T1000 (cell line): Measurements from ENCODE around the gene ABR.
"Not testable (repeated sequence)": the region's sequence is repeated elsewhere in the genome, so short reads cannot be mapped to it uniquely, and the experiment has no call there.

Source experiments
- DNase-seq: peaks from one replicate; lab custom pipeline; 2025; ENCODE audit warnings: mixed read lengths; lab: John Stamatoyannopoulos, UW

The ABR gene

DNA sequence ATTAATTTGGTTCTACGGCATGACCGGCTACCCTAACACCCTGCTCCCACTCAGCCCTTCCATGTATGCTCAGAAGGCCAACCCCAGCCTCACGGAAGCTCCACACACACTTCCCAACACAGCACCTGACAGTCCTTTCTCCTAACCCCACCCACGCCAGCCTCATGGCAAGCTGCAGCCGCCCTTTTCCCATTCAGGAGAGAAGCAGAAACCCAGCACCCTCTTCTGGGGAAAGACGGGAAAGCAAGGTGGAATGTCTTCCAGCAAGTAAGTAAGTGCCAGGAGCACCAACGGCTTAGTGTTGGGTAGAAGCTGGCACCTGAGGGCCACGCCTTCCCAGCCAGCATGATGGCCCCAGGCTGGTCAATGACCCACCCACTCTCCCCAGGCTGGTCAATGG, 32.1 kb downstream of the ABR start:
- no peak for DNase-seq

DNA sequence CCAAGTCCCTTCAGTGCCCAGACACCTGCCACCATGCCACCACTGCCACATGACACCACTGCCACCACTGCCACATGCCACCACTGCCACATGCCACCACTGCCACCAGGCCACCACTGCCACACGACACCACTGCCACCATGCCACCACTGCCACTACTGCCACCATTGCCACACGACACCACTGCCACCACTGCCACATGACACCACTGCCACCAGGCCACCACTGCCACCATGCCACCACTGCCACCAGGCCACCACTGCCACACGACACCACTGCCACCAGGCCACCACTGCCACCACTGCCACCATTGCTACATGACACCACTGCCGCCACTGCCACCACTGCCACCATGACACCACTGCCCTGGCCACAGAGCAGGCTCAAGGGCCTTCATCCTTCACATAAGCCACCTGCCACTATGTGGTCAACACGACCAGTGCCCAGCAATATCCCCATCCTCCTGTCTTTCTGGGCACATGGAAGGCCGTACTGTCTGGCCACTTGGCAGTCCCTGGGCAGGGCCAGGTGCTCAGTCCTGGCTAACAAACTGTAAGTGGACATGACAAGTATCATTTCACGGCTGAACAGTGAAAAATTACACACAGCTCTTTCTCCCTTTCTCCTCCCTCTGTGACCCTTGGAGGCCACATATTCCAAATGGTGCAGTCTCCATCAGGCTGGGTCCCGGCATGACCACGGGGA, 33.1 kb downstream of the ABR start:
- no peak for DNase-seq

DNA sequence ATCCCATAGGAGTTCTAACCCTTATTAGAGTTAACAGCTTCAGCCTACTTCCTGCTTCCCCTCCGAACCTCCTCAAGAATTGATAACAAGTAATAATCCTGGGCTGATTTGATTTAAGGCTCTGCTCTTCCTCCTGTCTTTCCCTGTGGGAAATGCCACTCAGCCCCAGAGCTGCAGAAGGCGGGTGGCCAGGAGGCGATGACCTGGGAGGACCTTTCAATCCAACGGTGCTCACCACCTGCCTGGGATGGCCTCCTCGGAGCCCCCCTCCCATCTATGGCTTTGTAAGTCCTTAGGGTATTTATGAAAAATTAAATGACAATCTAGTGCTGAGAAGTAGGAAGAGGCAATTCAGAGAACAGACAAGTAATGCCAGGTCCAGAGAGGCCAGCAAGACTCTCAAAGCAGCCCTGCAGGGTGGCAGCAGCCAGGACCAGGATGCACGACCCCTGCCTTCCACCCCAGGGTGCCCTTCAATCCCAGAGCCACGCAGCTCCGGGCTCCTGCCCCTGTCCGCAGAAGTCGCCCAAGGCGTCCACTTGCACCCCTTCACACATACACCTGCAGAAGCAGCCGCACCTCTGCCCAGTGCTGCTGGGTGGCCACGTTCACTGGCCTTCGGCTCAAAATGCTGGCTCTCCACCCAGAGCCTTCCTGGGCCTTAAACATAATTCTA, 34.3 kb downstream of the ABR start:
- DNase-seq = no peak

DNA sequence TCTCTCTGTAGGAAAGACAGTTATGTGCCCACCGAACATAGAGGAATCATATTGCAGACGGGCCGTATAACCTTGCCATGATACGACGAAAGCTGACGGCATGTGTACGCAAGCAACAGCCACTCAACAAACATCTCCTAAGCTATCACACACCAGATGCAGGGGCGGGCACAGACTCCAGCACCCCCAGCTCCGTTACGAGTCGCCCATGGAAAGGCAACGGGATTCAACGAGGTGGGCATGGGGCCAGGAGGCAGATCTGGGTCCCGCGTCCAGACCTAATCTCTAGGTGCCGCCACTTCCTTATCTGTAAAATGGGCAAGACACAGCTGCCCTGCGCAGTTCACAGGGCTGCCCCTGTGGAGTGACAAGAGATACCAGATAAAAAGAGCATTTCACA, 35.6 kb downstream of the ABR start:
- DNase-seq = no peak

DNA sequence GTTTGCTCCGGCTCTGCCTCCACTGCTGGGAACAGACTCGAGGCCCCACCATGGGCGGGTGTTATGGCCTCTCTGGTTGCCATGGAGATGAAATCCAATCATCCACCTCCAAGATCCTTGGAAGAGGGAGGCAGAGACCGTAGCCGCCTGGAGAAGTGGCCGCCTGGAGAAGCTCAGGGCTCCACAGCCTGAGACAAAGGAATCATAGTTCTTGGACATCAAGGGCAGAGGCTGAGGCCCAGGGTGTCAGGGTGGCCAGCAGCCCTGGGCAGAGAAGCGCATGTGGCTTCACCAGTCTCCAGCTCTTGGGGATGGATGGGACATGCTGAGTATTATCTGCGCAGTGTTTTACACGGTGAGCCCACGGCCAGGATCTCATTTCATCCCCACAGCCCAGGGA, 36.2 kb downstream of the ABR start:
- DNase-seq = no peak

DNA sequence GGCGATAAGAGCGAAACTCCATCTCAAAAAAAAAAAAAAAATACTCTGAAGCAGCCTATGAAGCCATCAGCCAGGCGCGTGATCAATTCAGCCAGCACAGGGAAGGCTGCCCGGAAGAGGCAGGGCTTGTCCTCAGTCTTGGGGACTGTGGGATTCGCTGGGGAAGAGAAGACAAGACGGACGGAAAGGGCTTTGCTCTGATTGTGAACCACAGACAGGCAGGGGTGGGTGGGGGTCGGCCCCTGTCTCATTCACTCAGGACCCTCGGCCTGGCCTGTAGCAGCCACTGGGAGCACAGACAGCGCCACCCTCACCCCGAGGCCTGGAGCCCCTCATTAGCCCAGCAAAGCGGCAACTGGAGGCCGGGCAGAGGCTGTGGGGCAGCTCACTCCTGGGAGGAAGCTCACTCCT, 37.2 kb downstream of the ABR start:
- no peak for DNase-seq

DNA sequence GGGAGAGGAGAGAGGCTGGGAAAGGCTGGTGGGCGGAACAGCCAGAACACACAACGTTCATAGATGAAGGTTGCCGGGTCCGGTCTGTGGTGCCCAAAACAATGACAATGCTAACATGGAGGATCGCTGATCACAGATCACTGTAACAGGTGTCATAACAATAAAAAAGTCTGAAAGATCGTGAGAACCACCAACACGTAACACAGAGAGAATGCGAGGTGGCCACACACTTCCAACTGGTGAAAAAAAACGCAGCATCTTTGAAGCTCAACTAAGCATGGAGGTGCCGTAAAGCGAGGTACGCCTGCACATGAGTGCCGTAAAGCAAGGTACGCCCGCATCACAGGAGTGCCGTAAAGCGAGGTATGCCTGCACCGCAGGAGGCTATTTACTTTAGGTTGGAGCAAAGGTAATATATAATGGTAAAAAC, 42.3 kb downstream of the ABR start:
- DNase-seq = no peak

DNA sequence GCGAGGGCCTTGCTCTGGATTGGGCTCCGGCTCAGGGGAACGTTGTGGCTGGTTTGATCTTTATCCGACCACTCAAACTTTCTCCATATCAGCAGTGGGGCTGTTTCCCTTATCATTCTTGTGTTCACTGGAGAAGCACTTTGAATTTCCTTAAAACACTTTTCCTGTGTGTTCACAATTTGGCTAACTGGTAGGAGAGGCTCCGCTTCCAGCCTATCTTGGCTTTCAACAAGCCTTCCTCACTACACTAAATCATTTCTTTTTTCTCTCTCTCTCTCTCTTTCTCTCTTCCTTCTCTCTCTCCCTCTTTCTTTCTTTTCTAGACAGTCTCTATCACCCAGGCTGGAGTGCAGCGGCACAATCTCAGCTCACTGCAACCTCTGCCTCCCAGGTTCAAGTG, 43.0 kb downstream of the ABR start:
- no peak for DNase-seq

DNA sequence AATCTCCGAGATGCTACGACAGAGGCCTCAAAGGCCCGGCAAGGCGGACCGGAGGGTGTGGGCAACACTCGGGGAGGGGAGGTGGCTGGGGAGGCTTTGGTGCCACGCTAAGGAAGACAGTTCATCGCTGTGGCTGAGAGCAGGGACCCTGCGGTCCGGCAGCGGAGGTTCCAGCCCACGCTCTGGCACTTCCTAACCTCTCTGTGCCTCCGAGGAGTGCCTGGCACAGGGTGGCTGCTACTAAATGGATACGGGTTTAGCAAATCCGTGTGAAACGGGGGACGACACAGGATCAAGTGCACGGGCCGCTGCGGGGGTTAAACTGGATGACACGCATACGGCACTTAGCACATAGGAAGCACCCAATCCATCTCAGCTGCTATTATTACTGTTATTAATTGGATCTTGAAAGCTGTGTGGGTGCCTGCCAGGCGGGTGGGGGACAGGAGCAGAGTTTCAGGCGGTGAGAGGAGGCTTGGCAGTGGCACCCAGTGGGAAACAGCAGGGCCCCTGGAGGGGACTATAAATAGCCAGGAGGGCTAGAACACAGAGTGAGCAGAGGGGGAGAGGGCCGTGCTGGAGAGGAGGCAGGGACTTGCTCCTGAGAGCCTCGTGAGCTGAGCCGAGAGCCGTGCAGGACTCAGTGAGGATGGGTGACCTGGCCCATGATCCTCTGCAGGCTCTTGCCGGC, 45.0 kb downstream of the ABR start:
- DNase-seq = no peak

DNA sequence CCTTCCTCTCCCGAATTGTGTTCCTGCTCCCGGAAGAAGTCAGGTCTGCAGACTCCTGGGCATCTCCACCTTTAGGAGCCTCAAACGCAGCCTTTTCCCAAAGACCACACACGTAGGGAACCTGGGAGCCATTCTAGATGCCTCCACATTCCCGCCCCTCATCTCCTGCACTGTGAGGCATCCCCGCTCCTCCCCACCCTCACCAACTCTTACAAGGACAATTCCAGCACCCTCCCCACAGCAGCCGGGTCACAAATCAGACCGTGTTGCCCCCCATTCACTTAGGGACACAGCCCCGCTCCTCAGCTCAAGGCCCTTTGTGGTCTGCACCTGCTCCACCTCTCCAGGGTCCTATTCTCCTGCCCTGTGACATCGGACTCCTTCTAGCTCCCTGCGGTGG, 49.6 kb downstream of the ABR start:
- no peak for DNase-seq

DNA sequence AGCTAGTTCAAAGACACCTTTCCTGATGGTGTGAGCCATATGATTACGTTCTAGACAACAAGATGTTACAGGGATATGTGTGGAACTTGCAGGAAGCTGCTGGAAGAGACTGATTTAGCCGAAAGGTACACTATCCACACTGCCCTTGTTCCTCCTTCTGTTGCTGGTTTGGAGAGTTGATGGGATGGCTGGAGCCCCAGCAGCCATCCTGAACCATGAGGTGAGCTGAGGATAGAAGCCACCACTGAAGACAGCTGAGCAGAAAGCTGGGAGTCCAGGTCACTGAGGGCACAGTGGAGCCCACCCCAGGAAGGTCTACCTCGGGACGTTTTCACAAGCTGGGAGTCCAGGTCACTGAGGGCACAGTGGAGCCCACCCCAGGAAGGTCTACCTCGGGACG, 51.3 kb downstream of the ABR start:
- DNase-seq = not testable (repeated sequence)

DNA sequence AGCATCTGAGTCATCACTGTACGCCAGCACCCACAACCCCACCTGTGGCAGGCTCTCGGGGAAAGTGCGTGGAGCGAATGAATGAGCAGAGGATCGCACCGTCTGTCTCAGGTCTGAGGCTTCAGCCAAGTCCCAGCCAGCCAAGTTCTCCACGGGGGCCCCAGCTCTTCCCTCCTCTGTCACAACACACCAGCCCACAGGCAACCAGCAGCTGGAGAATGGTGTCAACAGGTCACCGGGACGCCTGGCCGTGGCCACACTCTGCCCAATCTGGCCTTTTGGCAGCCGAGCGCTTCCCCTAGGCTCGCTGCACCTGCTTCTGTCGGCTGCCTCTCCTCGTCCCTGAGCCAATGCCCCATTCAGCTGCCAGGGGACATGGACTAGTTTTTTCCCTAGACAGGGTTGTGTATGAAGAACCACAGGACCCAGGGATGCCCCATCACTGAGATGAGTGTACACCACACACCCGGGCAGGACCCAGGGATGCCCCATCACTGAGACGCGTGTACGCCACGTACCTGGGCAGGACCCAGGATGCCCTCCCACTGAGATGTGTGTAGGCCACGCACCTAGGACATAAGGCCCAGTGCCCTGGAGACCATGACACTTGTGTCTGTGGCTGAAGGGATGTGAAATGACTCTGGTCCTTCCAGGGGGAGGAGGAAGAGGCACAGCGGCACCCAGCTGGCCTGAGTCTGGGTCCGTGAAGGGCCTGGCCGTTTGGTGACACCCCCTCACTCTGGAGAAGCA, 52.8 kb downstream of the ABR start:
- DNase-seq = no peak

DNA sequence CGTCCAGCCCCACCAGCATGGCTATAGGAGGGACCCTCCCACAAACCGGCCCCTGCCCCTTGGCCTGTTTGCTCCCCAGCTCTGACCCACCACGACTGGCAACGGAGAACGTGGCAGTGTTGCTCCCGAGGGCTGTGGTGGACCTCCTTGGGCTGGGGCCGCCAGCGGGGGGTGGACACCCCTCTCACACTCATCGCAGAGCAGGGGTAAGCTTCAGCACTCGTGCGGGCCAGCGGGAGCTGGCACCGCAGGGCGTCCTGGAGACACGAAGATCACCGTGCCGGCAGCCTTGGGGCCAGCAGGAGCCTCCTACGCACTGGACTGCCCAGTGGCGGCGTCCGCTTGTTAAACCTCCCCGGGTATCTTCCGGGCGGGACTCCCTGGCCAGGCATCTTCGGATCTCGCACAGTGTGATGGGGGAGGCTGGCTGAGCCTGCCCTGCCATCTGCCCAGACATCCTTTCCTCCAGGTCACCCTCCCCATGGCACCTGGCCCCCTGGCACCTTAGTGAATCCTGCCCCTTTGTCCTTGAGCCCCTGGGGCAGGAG, 53.5 kb downstream of the ABR start:
- no peak for DNase-seq

DNA sequence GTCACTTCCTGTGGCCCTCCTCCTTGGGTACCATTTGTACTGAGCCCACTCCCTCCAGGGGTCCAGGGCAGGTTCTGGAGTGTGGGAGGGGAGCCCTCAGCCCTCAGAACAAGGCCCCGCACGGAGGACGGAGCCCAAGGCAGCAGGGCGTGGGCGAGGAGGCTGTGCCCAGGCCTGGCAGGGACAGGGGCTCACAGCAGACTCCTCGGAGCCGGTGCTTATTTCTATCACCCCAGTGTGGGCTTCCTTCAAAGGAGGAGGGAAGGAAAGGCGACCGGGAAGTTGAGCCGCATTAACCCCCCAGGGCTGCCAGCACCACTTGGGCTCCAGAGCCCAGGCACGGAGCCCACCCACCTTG, 54.0 kb downstream of the ABR start:
- no peak for DNase-seq

DNA sequence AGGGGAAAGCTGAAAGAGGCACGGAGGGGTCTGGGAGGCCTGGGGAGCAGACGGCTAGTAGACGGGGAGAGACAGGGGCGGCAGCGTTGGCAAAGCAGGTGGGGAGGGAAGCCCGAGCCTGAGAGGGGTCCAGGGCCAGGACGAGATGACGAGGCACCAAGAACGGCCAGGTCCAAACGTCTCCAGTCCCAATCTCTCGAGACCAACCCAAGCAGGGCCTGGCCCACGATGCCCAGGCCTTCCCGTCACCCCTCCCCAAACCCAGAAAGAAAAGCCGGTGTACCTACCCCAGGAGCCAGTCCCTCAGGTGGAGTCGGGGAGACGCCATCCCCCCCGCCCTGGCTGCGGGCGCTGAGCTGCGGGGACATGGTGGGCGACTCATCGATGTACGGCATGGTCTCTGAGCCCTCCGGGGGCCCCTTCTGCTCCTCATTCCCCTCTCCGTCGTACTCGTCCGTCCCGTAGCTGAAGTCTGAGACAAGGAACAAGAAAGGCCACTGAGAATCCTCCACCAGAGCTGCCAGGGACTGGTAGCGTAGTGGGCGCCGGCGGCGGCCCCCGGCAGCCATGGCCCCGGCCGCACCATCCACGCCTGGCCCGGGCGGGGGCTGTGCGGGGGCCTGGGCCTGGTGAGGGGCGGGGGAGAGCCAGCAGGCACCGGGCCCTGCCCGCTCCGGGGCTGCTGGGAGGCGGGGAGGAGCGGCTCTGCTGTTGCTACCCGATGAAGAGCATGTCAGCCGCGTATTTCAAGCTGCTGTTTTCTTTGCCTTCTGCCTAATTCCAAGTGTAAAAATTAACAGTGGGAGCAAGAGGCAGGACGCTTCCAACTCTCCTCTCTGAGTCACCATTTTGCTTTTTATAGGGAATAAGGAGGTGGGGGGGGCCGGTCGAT, 54.6 kb downstream of the ABR start:
- no peak for DNase-seq

DNA sequence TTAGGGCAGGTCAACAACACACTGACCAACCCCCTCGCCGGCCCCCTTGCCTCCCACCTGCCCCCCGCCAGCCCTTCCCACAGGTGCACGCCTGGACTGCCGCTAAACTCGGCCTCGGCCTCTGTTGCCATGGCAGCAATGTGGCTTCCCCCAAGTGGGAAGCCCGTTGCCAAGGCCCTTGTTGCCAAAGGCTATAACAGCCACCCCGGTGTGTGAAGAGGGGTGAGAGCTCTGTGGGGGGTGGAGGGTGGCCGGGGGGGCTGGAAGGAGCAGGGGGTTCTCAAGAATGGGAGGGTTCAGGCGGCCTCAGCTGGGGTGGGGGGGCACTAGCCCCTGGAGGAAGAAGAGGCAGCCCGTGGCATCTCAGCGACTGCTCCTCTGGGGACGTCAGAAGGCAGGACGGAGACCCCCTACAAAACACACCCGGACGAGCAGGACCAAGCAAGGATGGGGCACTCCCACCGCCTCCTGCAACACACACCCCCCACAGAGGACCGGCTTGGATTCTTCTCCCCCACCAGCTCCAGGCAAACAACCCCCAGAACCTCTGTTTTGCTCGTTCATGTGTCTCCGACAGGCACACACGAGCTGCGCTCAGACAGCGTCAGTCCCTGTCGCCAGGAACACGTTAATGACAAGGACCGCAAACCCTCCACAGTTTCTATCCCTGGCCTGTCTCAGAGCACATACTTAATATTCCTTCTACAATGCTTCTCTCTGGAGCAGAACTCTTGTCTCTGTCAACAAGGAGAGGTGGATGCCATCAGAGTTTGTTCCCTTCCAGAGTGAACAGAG, 55.7 kb downstream of the ABR start:
- DNase-seq = no peak

DNA sequence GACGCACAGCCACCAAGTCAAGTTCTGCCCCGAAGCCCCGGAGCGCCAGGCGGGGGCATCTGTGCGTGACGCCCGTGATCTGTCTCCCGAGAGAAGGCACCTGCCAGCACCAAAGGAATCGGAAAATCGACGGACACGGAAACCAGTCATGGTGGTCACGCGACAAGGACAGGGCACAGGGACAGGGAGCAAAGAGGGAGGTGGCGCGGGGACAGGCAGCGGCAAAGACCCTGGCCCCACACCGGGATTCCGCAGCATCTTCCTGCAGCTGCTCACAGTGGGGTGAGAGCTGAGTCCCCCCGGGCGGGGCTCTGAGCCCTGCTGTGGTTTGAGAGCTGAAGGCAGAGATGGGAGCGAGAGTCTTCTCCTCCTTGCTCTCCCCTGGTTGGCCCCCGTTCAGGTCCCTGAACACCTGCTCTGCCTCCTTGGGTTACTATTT, 56.4 kb downstream of the ABR start:
- DNase-seq = no peak

DNA sequence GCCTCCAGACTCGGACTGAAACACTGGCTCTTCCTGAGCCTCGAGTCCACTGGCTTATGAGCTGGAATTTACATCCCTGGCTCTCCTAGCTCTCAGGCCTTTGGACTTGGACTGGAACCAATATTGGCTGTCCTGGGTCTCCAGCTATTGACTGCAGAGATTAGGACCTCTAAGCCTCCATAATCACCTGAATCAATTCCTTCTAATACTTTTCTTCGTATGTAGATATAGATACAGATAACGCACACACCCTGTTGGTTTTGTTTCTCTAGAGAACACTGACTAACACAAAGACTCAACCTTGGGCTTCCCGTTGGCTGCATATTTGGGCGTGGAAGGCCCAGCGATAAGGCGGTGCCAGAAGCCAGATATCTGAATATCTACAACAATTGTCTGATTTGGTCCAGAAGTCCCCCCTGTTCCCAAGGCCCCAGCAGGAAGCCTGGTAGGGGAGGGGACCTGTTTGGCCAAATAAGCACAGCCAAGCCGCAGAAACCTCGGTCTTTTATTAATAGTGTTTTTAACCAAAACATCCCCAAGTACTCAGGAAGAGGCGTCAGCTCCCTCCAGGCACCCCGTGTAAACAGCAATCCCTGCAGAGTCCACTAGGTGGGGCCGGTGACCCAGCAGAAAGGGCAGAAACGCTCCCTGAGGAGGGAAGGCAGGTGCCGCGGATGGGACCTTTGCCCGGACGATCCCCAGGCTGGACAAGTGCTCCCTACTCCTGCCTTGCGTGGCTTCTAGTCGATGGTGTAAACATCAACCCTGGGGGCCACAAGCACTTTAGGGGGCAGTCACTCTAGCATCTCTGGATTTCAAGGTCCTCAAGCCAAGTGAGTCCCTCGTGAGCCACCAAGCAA, 57.0 kb downstream of the ABR start:
- DNase-seq = peak; percentile 74

DNA sequence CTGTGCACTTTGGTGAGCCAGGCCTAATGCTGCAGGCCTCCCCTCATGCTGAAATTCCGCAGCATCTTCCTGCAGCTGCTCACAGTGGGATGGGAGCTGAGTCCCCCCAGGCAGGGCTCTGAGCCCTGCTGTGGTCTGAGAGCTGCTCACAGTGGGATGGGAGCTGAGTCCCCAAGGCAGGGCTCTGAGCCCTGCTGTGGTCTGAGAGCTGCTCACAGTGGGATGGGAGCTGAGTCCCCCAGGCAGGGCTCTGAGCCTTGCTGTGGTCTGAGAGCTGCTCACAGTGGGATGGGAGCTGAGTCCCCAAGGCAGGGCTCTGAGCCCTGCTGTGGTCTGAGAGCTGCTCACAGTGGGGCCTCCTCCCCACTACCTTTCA, 58.4 kb downstream of the ABR start:
- not testable (repeated sequence) for DNase-seq
